ENCODE measurements around the gene SMCO3.

The SMCO3 gene

DNA sequence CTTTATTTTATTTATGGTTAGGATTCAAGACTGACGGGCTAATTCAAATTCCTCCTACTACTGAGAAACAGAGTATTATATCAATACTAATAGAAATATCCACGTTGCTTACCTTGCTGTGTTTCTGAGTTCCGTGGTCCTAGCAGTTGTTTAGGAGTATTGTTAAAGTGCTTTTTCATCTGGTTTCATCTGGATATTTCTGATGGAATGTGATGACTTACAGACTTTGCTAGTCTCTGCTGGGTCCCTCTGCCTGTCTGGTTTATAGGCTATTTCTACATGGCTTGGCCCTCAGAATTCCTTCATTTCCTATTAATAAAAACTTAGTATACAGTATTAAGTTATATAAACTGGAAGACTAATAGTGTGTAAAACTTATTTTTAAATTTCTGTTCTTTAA, at the start of gene SMCO3:
TSS of gene SMCO3 (minus strand) at position 169 of the 400 bp plus-strand sequence. CDS start 7,502 bp downstream, outside the sequence.
- FAIRE-seq, result no peak

GRCh38 chr12:14860490-14860889, 46.5 kb upstream of the SMCO3 start:
- no peak for FAIRE-seq

- FAIRE-seq, result no peak
Observed at GRCh38 chr12:14858513-14858912, 44.5 kb upstream of the SMCO3 start.

- FAIRE-seq, result no peak
Observed at GRCh38 chr12:14854586-14855183, 40.7 kb upstream of the SMCO3 start.

GRCh38 chr12:14853961-14854360, 40.0 kb upstream of the SMCO3 start:
- no peak for FAIRE-seq

DNA sequence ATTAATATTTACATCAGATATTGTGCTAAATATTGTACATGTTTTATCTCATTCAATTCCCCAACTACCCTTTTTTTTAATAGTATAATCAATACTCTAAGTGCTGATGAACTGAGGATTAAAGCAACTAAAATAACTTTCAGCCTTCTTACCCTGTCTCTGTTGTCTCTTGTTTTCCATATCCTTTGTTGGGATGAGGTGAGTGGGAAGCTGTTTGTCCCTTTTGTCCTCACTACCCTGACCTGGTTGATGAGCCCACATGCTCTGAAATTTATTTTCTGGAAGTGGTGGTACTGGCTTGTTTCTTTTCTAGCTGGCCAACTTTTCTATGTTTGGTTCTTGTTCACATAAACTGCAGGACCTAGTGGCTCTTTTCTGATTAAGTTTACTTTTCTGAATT, 38.9 kb upstream of the SMCO3 start:
- FAIRE-seq, result no peak

- FAIRE-seq, result no peak
Observed at GRCh38 chr12:14850929-14851663, 37.1 kb upstream of the SMCO3 start.

DNA sequence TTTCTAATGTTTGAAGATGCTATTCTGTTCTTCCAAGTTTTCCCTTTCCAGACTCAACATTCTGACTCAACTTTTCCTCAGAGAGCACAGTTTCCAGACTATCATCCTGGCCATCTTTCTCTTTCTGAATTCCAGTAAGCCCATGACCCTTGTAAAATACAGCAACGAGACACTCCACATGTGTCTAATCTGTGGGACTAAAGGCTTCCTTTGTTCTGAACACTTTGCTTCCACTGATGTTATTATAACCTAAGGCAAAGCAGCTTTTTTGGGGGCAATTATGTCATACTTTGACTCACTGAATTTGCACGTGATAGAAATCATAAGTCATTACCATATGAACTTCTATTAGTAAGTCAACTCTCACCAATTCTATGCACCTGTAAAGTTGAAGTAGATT, 35.7 kb upstream of the SMCO3 start:
- FAIRE-seq, result no peak

DNA sequence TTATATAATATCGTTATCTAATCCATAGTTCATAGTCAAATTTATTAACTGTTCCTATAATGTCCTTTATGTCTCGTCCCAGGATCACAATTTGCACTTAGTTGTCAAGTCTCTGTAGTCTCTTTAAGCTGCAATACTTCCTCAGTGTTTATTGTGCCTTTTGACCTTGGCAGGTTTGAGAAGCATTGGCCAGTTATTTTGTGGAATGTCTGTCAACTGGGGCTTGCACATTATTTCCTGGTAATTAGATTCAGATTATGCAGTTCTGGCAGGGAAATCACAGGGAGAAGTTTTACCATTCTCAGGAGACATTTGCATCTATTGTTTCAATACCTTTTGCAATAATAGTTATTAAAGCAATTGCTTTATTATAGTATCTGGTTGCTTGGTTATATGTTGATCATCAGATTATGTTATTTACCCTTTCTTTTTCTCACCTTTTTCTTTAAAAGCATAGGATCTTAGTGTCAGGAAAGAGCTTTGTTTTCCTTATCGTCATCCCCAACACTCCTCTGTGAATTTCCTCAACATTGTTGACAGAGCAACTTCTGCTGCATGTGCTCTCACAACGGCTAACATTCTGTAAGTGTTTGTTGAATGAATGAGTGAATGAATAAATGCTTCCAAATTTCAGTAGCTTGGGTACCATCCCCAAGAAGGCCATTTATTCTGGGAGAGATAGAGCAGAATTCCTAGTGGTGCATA, 33.0 kb upstream of the SMCO3 start:
- FAIRE-seq, result no peak

- no peak for FAIRE-seq
Observed at GRCh38 chr12:14846042-14846587, 32.1 kb upstream of the SMCO3 start.

GRCh38 chr12:14845350-14845750, 31.4 kb upstream of the SMCO3 start:
- peak; percentile 13 for FAIRE-seq

- FAIRE-seq, result no peak
Observed at GRCh38 chr12:14844401-14844800, 30.4 kb upstream of the SMCO3 start.

- FAIRE-seq, result no peak
Observed at GRCh38 chr12:14843425-14843887, 29.5 kb upstream of the SMCO3 start, which contains the start of gene ART4. ART4 (minus strand) TSS chr12:14843526; CDS start chr12:14843113, 413 bp downstream.

GRCh38 chr12:14842315-14842714, 28.3 kb upstream of the SMCO3 start:
- no peak for FAIRE-seq

GRCh38 chr12:14841761-14842160, 27.8 kb upstream of the SMCO3 start:
- FAIRE-seq, result no peak

DNA sequence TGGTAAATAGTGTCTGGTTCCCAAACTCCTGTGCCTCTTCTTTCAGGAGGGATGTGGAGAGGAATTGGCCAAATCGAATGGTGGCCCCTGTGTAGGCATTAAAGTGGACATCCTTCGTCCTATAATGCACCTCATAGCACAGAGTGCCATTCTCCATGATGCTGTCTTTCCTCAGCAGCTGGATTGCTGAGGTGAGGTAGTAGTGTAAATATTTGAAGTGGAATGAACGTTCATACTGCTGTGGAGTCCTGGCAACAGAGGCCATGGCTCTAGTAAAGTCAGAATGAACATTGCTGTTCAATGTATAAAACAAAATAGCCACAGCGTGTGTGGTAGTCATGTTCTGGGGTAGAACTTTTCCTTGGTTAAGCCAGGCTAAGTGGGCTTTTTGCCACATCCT, 26.6 kb upstream of the SMCO3 start:
- FAIRE-seq, result no peak

DNA sequence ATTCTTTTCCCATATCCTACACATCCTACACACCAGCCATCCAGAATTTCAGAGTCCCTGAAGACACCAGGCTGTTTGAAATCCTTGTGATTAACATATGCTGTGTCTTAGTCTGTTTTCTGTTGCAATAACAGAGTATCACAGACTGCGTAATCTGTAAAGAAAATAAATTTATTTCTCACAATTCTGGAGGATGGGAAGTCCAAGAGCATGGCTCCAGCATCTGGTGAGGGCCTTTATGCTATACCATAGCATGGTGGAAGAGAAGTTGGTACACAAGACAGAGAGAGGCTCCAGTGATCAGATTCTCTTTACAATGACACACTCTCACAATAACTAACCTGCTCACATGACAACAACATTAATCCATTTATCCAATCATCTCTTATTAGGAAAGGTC, 25.3 kb upstream of the SMCO3 start:
- FAIRE-seq, result no peak

DNA sequence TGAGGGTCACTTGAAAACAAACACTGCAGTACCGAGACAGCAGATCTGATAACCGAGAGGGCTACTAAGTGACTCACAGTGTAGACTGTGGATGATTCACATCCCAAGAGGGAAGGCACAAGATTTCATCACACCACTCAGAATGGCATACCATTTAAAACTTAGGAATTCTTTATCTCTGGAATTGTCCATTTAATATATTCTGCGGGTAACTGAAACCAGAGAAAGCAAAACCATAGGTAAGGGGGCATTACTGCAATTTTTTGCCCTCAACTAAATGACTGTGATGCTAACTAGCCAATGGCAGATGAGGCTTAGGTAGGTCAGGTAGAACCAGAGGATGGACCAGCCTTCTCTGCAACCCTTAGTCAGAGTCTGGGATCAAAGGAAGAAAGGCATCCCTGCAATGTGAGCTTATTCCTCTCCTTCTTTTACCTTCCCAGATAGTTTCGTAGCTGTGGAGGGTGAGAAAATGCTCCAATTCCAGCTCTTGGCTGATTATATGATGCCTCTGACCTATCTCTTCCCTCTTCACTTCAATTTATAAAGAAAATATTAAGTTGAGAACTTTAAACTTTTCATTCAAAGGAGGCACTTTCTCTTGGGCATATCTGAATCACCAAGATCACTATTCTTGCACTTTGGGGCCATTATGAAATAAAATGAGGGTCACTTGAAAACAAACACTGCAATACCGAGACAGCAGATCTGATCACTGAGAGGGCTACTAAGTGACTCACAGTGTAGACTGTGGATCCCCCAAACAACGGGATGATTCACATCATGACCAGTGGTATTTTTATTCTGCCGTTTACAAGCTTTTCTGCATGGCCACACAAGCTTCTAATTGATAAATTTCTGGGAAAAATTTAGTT, 22.6 kb upstream of the SMCO3 start:
- no peak for FAIRE-seq

DNA sequence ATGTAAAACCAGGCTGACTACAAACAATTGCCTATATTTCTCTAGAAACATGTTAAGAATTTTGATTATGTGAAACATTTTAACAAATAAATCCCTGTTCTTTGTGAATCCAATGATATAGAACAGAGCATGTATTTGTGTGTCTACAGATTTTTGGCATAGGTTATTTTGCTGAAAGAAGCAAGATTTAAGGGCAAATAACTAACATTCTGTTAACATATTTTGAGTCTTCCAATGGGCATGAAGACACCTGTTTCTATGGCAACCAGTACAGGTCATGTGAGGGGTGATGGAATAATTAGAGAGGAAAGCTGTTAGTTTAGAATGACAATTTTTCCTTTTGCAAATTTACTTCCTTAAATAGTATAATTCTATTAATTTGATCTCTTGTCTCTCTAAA, 20.5 kb upstream of the SMCO3 start:
- no peak for FAIRE-seq

DNA sequence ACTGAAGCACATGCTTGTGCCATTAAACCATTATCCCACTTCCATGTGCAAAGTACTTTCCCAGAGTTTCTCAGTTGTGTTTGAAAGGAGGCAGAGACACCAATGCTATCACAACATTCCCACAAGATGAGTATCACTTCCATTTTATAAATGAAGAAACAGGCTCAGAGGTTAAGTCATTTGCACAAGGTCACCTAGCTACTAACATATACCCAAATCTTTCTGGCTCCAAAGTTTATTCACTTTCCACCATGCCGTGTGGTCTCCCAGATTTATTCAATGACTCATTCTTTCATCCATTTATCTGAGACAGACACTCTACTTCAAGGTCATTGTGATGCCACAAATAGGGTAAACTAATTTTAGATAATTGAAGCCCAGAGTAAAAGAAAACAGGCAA, 20.0 kb upstream of the SMCO3 start:
- FAIRE-seq, result no peak

DNA sequence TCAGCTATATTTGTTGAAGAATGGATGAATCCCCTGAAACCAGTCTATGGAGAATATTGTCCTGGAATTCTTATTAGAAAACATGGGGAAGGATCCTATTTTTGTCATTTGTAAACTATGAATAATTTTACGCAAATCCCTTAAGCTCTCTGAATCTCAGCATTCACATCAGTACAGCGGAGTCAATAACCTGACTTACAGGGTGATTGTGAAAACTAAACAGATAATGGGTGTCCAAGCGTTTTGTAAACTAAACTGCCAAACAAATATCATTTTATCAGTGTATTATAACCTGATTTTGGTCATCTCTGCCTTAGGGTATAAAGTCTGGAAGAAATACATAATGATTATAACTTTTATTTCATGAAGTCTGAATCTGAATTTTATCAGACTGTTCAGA, 19.4 kb upstream of the SMCO3 start:
- FAIRE-seq, result no peak

DNA sequence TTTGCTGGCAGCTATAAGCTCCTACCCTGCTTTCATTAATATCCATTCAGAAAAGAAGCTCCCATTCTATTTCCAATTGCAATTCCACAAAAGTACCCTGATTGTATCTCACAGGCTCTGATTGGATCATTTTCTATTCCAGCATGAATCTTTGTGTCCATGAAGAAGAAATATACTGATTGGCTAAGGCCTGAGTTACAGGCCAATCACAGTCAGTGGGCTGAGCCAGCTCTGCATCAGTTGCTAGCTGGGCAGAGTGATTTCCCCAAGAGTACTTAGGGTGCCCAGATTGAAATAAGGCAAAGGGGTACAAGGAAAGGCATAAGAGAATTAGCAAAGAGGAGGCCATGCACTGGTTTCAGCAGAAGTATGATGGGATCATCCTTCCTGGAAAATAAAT, 14.9 kb upstream of the SMCO3 start:
- FAIRE-seq, result no peak

DNA sequence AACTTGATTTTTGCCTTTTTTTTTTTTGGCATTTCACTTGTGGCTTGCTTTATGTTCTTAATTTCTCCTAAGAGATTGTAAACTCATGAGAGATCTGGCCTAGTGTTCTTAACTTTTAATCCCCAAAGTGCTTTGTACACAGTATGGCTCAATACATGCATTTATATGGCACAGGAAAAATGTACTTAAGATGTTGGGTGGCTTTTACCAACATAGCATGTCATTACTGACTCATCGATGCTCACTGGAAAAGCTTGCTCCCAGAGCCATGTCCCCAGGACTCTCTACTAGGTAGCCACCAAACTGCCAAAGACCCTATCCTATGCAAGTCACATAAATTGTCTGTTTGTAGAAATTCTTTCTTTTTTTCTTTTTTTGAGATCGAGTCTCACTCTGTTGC, 13.1 kb upstream of the SMCO3 start:
- FAIRE-seq, result no peak
